Ovary (tissue), 9 donors: ENCODE data around the gene CDK15. TPM values are rescaled to one million over a fixed set of nuclear protein-coding genes. Genes with fewer than 3 reads are reported as not detected.

ENCODE experiments used
- DNase-seq, 5 donors: peaks; one replicate each; pipeline ENCODE4 v3.0.0-alpha.2; 2019 to 2020
- H3K27ac ChIP-seq, 2 donors: fragments of 200-600 bp; one replicate each; pipeline versions ENCODE4 v1.5.1 to v1.8.0; 2019 to 2022
- H3K27me3 ChIP-seq: fragments of 200-600 bp; one replicate; pipeline ENCODE4 v1.8.0; 2022
- H3K36me3 ChIP-seq: fragments of 200-600 bp; sonication (generic); one replicate; pipeline ENCODE4 v1.5.1; 2019
- H3K4me1 ChIP-seq: one replicate; pipeline ENCODE4 v1.8.1; 2013; ENCODE audit warnings: mild to moderate bottlenecking, moderate library complexity; ENCODE audit not compliant: insufficient read depth
- H3K4me3 ChIP-seq: fragments of 200-600 bp; sonication (generic); one replicate; pipeline ENCODE4 v1.5.1; 2017
- H3K9me3 ChIP-seq, 2 donors: fragments of 200-600 bp in 1 of 2; sonication (generic) in 1 of 2; one replicate each; pipeline versions ENCODE4 v1.5.1 to v1.8.1; 2013 to 2019; ENCODE audit warnings: mild to moderate bottlenecking in 1 of 2, moderate library complexity in 1 of 2
- CTCF ChIP-seq, 3 donors: fragments of 450-650 bp in 2 of 3; fragments of 200-600 bp in 1 of 3; IDR thresholded peaks; one replicate each; pipeline versions ENCODE4 v1.5.1 to v1.8.0; 2016 to 2022; ENCODE audit warnings: antibody characterized with exemption in 3 of 3, mild to moderate bottlenecking in 1 of 3
- EP300 ChIP-seq: sonication (generic); formaldehyde crosslinking; IDR thresholded peaks from one replicate; pipeline ENCODE4 v1.6.1; 2017; ENCODE audit warnings: antibody characterized with exemption
- POLR2A ChIP-seq: fragments of 450-650 bp; IDR thresholded peaks from one replicate; pipeline ENCODE4 v1.6.1; 2017; ENCODE audit warnings: antibody characterized with exemption, mild to moderate bottlenecking, moderate library complexity
- WGBS, 3 donors: extraction: QIAGEN DNeasy Blood & Tissue Kit in 1 of 3; methylation state at CpG; one replicate each; pipeline versions ENCODE4 v1.1.5 to v1.1.7; 2013 to 2017; 5-methylcytosine and 5-hydroxymethylcytosine counted together
- intact Hi-C, 4 donors: fragments of 100-400 bp; cut with DNase I; formaldehyde crosslinking; loops; one replicate each; pipeline versions ENCODE4 v1.11.0 to v1.15.1; 2022 to 2023
- polyA plus RNA-seq, 2 donors: library from polyadenylated mRNA; stranded (reverse); fragments of 200-250 nt in 1 of 2; fragments of 350-450 nt in 1 of 2; fragmentation: Illumina TruSeq in 1 of 2; extraction: RNeasy Lipid Tissue Mini Kit (QIAGEN cat#74804) in 1 of 2; gene quantifications; one replicate each; pipeline ENCODE4 v1.2.3, GENCODE V29; 2013 to 2014
- total RNA-seq, 7 donors: library from RNA; depleted of rRNA in 2 of 7; stranded (reverse); fragments of >200 nt in 2 of 7; fragmentation: NEBNext Ultra II Directional in 3 of 7; extraction: Animal tissue kit (Norgen Biotek cat#: 25700) in 3 of 7; gene quantifications; one replicate each; pipeline versions ENCODE4 v1.1.0 to v1.2.4, GENCODE V29; 2016 to 2023
- donor health status: DM: no; HTN: no; CAD: no; lungs with moderate emphysema.
- donor health status: DM: no; HTN: no; CAD: no.
- donor health status: Bipolar disorder and iron deficiency.
- donor health status: DM: yes; HTN: yes; CAD: no.
- donor health status: DM: no; HTN: no; CAD: no.
- donor health status: DM: yes; HTN: yes; CAD: no.

The CDK15 gene
- total and polyA plus RNA-seq, 9 donors: 3.7 to 14.9 (median 5.3) TPM

GRCh38 chr2:201923436-201924328 is 117.3 kb downstream of the CDK15 start:
- no peaks in the 10 kb centered on the region for H3K9me3 ChIP-seq
- intact Hi-C loops: no loop called here
- TF ChIP-seq CTCF (IDR thresholded peaks at IDR 0.05) (no peak), EP300 (no peak), POLR2A (no peak)
- no peak overlapping the region for H3K27ac ChIP-seq
- no peaks in the 10 kb centered on the region for H3K27me3 ChIP-seq
- no peak for DNase-seq
- H3K4me1 ChIP-seq: no peaks in the 10 kb centered on the region
- H3K4me3 ChIP-seq: no peak overlapping the region
- H3K36me3 ChIP-seq: no peaks in the 10 kb centered on the region
- WGBS, 3 donors: 79 to 83% (median 79%) methylated on average over 10 of the region's 10 CpGs

GRCh38 chr2:201924453-201924852 is 118.1 kb downstream of the CDK15 start:
- Histone ChIP-seq H3K4me1 (no peaks in the 10 kb centered on the region), H3K27me3 (no peaks in the 10 kb centered on the region), H3K36me3 (no peaks in the 10 kb centered on the region), H3K4me3 (no peak overlapping the region), H3K27ac (no peak overlapping the region), H3K9me3 (no peaks in the 10 kb centered on the region)
- intact Hi-C loops: no loop called here
- no peak for DNase-seq
- WGBS, 3 donors: 95 to 96% (median 96%) methylated on average over 5 of the region's 5 CpGs
- TF ChIP-seq CTCF (IDR thresholded peaks at IDR 0.05): no peak
- TF ChIP-seq EP300: no peak
- no peak for TF ChIP-seq POLR2A

- no peaks in the 10 kb centered on the region for H3K36me3 ChIP-seq
- H3K27ac ChIP-seq: no peak overlapping the region
- H3K4me3 ChIP-seq: no peak overlapping the region
- H3K4me1 ChIP-seq: no peaks in the 10 kb centered on the region
- no peaks in the 10 kb centered on the region for H3K9me3 ChIP-seq
- whole genome bisulfite sequencing, 3 donors: 89 to 93% (median 93%) methylated on average over 5 of the region's 5 CpGs
- no peaks in the 10 kb centered on the region for H3K27me3 ChIP-seq
- no peak for DNase-seq
- intact Hi-C loops: no loop called here
- TF ChIP-seq POLR2A (no peak), EP300 (no peak), CTCF (IDR thresholded peaks at IDR 0.05) (no peak)
Measured at GRCh38 chr2:201925056-201925455, 118.7 kb downstream of the CDK15 start.

- Histone ChIP-seq H3K27ac (no peak overlapping the region), H3K4me3 (no peak overlapping the region), H3K27me3 (no peaks in the 10 kb centered on the region), H3K9me3 (no peaks in the 10 kb centered on the region), H3K36me3 (no peaks in the 10 kb centered on the region), H3K4me1 (no peaks in the 10 kb centered on the region)
- 44 to 65% (median 49%) methylated on average over 3 of the region's 3 CpGs for WGBS, 3 donors
- intact Hi-C loops: no loop called here
- no peak for TF ChIP-seq CTCF (IDR thresholded peaks at IDR 0.05)
- TF ChIP-seq POLR2A: no peak
- no peak for TF ChIP-seq EP300
- no peak for DNase-seq
Measured at GRCh38 chr2:201926067-201926466, 119.7 kb downstream of the CDK15 start.
